GM21529 (cell line): ENCODE results near the gene LRRC17.

Experiments used
- ATAC-seq: cut with Tn5 transposase; IDR thresholded peaks from one replicate; pipeline ENCODE4 v1.9.1; 2021; ENCODE audit not compliant: unreplicated experiment

LRRC17 gene

DNA sequence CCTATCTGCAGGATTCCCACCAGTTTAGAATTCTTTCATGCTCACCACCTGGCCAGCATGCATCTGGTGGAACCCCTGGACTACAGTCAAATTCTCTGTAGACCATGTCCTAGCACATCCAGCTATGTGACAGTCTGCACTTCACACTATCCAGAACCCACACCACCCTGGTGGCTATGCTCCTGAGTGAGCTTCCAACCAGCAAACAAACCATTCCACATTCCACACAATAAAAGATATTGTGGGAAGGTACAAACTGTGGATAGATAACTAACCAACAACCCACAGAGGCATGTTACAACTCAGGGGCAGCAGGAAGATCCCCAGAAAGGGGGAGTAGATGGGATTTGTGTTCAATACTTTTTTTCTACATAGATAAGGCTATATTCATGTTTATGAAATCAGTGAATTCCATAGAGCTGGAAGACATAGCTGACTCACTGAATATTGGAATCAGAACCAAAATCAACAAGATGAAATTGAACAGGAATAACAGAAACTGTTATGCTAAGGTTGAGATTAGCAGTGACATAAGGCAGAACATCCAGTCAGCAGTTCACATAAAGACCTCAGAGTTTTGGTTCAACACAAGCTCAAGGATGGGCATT is 72.5 kb downstream of the LRRC17 start:
- no peak for ATAC-seq

DNA sequence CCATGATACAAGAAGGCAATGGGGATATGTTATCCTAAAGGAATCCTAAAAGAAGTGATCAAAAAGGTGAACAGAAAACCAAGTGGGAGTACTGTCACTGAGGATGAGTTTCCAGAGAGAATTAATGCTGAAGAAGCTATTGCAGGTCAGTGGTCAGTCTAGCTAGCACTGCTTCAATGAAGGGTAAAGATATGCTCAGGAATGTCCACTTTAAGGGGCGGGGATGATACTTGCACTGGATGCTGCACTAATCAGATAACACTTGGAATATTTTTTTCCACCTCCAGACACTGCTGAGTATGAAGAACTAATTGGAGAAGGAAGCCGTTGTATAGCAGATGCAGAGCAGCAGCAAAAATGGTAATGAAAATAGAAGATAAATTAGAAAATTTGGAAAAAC is 75.3 kb downstream of the LRRC17 start:
- ATAC-seq = no peak

DNA sequence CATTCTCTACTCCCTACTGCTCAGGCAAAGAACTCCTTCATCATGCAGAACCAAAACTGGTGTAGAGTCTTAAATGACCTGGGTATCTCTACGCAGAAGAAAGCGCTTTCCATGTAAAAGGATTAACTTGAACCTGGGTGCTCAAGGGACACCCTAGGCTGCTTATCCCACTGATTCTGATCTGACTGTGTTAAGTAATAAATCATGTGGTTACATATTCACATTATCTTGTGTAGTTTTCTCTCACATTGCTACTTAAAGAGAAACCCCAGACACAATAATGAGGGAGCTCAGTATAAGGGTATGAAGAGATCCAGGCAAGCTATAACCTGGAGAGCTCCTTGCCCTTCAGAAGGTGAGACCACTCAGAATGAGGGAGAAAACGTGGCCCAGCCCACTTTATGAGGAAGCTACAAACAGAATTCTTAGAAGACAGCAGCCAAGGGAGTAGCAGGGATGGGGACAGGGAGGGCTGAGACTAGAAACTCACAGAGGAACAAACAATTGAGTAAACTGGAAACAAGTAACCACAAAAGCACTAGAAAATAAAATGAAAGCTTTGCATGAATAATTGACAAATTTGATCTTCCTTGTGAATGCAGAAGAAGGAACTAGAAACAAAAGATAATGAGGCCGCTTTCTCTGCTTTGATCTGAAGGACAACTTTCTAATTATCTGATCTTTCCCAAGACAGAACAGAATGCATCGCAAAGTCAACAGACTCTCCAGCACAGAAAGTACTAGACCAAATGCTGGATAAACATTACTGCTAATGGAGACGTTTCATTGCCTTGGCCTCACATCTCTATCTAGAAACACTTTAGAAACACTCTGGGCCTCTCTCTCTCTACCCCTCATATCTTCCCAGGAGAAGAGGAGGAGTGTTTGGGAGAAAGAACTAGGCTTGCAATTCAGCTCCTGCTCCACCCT is 76.1 kb downstream of the LRRC17 start:
- no peak for ATAC-seq

DNA sequence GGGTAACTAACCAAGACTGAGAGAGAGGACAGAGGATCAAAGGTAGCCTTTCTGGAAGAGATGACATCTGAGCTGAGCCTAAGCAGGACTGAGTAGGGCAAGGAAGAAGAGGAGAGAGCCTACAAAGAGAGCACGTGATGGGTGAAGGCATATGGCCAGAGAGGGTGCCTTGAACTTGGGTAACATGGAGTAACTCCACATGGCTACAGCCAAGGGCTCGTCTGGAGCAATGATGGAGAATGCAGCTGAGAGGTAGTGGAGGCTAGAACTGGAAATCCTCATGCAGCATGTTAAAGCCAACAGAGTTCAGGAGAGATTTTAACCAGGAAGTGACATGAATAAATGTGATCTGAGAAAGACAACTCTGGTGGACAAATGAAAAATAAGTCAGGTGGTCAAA is 77.8 kb downstream of the LRRC17 start:
- no peak for ATAC-seq

DNA sequence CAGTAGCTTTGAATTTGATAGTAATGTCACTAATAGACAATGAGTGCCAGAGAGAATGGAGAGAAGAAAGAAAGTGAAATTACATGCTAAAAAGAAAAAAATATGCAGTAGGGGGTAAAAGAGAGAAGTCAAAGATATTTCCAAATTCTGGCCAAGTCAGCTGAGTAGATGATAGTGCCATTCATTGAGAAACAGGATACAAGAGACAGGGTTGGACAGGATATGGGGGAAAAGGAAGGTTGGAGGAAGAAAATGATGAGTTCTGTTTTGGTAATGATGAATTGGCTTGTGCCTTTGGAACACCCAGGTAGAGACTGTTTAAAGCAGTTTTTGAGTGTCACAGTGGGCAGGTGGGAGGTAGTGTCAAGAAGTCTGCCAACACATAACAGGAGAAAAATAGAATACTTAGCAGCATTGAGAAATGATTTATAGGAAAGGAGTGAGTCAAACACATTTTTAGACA is 78.3 kb downstream of the LRRC17 start:
- no peak for ATAC-seq

DNA sequence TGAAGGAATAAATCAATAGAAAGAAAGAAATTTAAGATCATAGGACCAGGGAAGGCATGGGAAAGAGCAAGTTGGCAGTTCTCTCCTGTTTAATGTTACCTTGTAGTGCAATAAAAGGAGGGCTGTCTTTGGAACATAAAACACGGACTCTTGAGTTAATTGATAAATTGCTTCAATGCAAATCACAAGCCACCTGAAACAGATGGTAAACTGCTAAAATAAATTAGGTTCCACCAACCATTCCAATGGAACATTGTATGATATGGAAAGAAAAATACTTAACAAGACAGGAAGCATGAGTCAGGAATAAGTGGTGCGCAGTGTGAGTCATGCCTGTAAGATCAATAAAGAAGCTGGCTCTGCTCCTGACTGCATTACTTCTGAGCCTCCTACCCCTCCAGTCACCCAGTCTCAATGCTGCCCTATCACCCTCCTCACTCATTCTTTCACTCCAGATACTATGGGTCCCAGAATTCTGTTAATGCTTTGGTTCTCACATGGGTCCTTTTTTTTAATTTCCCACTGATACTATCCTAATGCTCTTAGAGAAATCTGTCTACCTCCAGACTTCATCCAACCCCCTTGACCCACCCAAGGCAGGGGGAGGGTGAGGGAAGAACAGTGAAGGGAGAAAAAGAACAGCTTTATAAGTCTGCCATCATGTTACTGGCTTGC is 78.9 kb downstream of the LRRC17 start:
- ATAC-seq = no peak

DNA sequence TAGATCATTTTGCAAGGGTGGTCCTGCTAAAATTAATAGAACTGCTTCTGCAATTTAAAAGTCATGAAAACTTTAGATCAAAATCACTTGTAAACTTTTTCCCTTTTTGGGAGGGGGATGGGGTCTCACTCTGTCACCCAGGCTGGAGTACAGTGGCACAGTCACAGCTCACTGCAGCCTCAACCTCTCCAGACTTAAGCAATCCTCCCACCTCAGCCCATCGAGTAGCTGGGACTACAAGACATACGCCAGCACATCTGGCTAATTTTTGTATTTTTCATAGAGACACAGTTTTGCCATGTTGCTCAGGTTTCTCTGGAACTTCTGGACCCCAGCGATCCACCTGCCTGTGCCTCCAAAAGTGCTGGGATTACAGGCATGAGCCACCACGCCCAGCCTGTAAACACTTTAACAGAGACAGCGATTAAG is 79.7 kb downstream of the LRRC17 start:
- no peak for ATAC-seq

DNA sequence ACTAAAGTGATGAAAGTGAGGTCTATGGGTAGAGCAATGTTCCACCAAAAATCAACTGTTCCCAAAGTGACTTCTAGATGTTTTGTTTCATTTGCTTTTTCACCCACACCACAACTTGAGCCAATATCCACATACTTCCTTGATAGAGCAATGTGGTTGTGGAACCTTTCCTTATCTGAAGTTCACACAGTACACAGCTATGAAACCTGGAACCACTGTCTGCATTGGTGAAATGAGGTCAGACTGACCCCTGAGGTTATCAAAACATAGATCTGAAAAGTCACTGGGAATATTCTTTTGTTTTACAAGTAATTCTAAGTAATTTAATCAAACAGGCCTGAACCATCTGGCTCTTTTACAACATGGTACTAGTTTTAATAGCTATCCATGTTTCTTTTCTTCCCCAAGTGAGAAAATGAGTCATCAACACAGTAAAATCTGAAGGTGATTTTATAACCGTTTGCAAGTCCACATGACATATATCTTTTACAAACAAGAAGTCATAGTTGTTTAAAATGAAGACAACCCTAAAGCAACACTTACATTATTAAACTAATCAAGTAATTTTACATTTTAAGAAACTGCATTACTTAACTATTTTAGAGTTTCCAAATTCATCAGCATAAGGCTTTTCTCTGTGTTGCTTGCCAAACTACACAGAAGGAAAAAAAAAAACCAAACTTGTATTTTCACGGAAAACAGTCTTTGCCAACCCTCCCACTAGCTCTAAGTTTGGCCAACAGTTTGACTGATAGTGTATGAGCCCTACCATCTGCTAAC is 80.3 kb downstream of the LRRC17 start:
- no peak for ATAC-seq

DNA sequence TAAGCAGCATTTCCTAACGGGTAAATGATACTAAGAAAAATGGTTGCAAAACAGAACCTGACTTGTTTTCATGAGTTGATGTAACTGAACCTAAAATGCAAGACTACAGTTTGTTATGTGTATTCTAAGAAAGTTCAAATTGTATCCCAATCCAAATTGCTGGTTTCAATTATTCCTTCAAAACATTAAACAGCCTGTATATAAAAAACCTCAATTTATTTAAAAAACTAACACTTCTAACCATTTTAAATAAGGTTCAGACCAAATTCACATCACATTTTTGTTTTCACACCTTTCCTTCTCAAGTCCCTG is 80.9 kb downstream of the LRRC17 start:
- ATAC-seq = no peak

DNA sequence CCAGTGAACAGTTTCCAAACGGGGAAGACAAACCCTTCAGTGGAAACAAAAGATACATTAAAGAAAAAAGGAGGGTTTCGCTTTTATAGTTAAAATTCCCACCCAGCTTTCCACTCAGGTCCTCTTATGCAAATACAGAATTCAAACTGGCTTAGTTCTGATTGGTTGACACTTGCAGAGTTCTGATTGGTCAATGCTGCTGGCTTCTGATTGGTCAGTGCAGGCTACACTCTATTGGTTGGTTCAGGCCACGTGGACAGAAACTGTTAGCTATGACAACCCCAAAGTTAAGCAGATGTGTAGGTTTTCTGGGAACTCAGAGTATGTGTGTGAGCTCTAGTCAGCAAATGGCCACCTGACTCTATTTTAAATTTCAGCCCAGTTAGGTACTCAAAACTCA is 81.8 kb downstream of the LRRC17 start:
- no peak for ATAC-seq
